ENCODE results near the gene EMC9. TPM values are rescaled to one million over a fixed set of nuclear protein-coding genes. Genes with fewer than 3 reads are reported as not detected.
"Not testable (repeated sequence)": the region's sequence is repeated elsewhere in the genome, so short reads cannot be mapped to it uniquely, and the experiment has no call there.

Gene EMC9
- polyA plus RNA-seq, 1 donor from 2014 or later, result 18.2 TPM

DNA sequence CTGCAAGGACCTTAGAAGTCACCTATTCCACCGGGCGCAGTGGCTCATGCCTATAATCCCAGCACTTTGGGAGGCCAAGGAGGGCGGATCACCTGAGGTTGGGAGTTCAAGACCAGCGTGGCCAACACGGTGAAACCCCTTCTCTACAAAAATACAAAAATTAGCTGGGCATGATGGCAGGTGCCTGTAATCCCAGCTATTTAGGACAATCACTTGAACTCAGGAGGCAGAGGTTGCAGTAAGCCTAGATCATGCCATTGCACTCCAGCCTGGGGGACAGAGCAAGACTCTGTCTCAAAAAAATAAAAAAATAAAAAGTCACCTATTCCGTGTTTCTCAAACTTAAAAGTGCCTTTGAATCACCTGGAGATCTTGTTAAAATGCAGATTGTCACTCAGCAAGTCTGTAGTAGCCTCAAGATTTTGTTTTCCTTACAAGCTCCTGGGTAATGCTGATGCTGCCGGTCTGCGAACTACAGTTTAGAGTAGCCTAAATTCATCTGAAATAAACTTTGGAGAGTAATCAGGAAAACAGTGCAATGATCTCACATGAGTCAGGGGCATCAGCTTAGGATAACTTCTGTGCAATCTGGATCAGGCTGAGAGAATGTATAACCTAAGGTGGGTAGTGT lies 35.7 kb downstream of the EMC9 start:
- not testable (repeated sequence) for H3K36me3 Mint-ChIP-seq, H3K27me3 Mint-ChIP-seq, H3K27ac Mint-ChIP-seq, H3K9me3 Mint-ChIP-seq
- H3K4me3 Mint-ChIP-seq, result peak overlapping the region in 1 of 4 donors; percentile 45
- peaks cover 6 to 11% (median 7%) of the 10 kb centered on the region in 3 donors for H3K4me1 Mint-ChIP-seq

DNA sequence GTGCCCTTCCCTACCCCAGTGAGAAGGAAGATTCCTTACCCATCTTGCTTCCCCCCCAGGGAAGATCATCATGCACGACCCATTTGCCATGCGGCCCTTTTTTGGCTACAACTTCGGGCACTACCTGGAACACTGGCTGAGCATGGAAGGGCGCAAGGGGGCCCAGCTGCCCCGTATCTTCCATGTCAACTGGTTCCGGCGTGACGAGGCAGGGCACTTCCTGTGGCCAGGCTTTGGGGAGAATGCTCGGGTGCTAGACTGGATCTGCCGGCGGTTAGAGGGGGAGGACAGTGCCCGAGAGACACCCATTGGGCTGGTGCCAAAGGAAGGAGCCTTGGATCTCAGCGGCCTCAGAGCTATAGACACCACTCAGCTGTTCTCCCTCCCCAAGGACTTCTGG lies 37.9 kb downstream of the EMC9 start:
- Mint-ChIP-seq H3K9me3 (no peaks in the 10 kb centered on the region), H3K27me3 (no peaks in the 10 kb centered on the region), H3K4me1 (peaks cover 0 to 4% (median 0%) of the 10 kb centered on the region in 3 donors), H3K27ac (peak overlapping the region in 1 of 3 donors; percentile 50), H3K36me3 (peaks cover 3% of the 10 kb centered on the region), H3K4me3 (no peak overlapping the region)

DNA sequence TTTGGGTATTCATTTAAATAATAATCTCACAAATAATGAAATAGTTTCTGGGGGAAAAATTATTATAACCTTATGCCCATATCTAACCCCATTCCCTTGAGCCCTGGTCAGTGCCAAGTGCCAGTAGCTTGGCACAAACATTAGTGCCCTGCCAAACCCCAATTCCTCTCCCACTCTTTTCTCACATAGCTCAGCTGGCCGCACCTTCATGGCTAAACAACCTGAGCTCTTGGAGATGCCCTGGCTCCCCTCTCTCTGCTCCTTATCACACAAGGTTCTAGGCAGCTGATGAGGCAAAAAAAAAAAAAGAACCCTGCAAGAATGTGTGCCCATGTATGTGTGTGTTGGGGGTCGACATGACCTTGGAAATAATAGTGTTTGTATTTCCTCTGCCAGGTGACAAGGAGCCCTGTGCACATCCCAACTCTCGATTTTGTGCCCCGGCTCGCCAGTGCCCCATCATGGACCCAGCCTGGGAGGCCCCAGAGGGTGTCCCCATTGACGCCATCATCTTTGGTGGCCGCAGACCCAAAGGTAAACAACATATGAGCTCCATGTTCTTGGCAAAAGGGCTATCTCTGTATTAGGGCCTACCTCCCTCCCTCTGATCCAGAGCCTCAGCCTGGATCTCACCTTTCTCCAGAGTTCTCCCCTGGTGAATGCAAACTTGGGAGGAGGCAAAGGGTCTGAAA lies 38.9 kb downstream of the EMC9 start:
- no peak overlapping the region for H3K4me3 Mint-ChIP-seq
- no peak overlapping the region for H3K27ac Mint-ChIP-seq

DNA sequence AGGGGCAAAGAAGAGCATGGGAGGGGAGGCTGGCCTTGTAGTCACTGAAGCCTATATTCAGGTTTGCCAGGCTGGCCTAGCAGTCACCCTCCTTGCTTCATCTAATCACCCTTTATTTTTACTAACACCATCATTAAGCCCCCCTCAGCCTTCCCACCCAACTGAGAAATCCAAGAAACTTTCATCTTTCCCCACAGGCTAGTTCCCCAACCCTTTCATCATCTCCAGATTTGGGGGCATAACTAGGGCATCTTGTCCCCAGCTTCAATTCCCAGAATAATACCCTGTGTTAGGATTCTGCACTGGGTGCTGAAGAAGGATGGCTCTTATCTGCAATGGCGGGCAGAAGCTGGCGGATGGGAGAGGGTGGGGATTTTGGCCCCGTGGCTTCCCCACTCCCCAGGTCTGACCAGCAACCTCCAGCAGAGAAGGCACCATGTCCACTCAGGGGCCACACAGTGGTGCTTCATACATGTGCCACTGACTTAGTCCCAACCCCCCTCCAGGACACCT lies 40.4 kb downstream of the EMC9 start:
- no peaks in the 10 kb centered on the region for H3K27me3 Mint-ChIP-seq
- peak overlapping the region in 2 of 3 donors; percentile 35 to 50 for H3K27ac Mint-ChIP-seq
- H3K9me3 Mint-ChIP-seq, result no peaks in the 10 kb centered on the region
- H3K36me3 Mint-ChIP-seq, result peaks cover 3% of the 10 kb centered on the region
- H3K4me3 Mint-ChIP-seq, result no peak overlapping the region
- peaks cover 4 to 6% (median 5%) of the 10 kb centered on the region in 3 donors for H3K4me1 Mint-ChIP-seq

More for the DNA sequence above, 38.9 kb downstream of the EMC9 start:
- Mint-ChIP-seq H3K4me1 (peaks cover 0 to 2% (median 0%) of the 10 kb centered on the region in 3 donors), H3K36me3 (peaks cover 3% of the 10 kb centered on the region), H3K9me3 (no peaks in the 10 kb centered on the region), H3K27me3 (no peaks in the 10 kb centered on the region)

DNA sequence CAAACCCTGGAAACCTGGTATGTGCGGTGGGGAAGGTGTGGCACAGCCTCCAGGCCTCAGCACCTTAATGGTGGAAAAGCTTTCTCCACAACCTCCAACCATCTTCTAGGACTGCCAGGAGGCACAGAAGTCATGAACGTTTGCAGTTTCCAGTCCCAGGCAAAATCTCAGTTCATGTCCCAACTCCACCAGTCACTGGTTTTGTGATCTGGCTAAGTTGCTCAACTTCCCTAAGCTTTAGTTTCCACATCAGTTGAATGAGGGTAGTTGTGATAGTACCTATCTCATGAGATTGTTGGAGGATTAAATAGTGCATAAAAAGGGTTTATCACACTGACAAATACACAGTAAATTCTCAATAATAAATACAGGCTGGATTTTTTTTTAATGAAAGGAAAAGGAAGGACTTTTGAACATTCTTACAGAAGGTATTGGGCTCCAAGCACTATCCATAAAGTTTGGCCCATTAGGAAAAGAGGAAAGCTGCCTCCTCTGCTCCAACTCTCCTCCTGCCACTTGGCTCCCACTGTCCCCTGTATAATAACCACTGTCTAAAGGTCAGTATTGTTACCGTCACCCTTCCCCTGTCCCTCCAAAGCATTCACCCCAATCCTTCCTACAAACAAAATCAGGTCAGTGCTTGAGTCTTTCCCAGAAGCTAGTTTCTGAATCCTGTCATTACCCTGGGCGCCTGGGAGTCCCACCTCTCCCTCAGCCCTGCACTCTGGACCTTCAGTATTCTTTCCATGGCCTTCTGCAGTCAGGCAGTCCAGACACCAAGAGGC lies 41.0 kb downstream of the EMC9 start:
- no peaks in the 10 kb centered on the region for H3K27me3 Mint-ChIP-seq
- peaks cover 9 to 10% (median 10%) of the 10 kb centered on the region in 3 donors for H3K4me1 Mint-ChIP-seq
- H3K4me3 Mint-ChIP-seq, result peak overlapping the region in 1 of 4 donors; percentile 24
- peaks cover 5% of the 10 kb centered on the region for H3K36me3 Mint-ChIP-seq
- H3K9me3 Mint-ChIP-seq, result no peaks in the 10 kb centered on the region
- H3K27ac Mint-ChIP-seq, result peak overlapping the region in 1 of 3 donors; percentile 35

DNA sequence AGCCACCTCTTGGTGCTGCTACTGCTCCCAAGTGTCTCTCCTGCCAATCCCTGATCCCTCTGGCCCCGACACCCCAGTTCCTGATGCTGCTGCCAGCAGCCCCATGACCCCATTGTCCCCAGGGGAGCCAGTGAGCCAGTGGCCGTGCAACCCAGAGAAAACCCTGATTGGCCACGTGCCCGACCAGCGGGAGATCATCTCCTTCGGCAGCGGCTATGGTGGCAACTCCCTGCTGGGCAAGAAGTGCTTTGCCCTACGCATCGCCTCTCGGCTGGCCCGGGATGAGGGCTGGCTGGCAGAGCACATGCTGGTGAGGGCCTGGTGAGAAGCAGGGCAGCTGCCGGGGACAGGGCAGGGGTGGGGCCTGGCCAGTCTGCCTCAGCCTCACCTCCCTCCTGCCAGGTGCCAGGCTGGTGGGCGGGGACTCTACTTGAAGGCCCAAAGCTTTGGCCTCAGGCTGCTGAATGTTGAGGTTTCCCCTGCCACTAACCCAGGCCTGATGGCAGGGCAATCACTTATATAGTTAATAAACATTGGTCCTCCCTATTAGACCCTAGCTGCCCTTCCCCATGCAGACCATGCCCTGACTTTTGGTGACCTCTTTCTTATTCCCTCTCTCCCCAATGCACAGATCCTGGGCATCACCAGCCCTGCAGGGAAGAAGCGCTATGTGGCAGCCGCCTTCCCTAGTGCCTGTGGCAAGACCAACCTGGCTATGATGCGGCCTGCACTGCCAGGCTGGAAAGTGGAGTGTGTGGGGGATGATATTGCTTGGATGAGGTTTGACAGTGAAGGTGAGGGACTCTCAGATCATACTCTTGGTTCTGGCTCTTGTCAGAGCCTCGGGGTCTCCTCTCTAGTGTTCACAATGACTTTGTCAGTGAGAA lies 42.2 kb downstream of the EMC9 start:
- Mint-ChIP-seq H3K27me3 (no peaks in the 10 kb centered on the region), H3K27ac (no peak overlapping the region), H3K4me1 (peaks cover 10 to 17% (median 11%) of the 10 kb centered on the region in 3 donors), H3K36me3 (peaks cover 2% of the 10 kb centered on the region), H3K4me3 (peak overlapping the region in 1 of 4 donors; percentile 24), H3K9me3 (no peaks in the 10 kb centered on the region)

DNA sequence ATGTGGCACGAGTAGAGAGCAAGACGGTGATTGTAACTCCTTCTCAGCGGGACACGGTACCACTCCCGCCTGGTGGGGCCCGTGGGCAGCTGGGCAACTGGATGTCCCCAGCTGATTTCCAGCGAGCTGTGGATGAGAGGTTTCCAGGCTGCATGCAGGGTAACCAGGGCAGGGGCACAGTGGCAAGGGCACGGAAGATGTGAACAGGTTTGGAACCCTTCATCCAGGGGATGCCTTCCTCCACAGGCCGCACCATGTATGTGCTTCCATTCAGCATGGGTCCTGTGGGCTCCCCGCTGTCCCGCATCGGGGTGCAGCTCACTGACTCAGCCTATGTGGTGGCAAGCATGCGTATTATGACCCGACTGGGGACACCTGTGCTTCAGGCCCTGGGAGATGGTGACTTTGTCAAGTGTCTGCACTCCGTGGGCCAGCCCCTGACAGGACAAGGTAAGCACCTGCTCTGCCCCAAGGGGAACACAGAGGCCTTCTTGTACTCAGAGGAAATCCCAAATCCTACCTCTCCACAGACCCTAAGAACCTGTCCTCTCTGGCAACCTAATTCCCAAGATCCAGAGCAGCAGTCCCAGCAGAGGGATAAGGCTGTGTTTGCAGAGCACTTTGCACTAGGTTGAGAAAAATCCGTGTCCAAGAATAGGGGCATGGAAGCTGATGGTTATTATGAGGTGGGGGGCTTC lies 43.0 kb downstream of the EMC9 start:
- Mint-ChIP-seq H3K27me3 (no peaks in the 10 kb centered on the region), H3K9me3 (no peaks in the 10 kb centered on the region), H3K27ac (no peak overlapping the region), H3K4me1 (peaks cover 10 to 19% (median 12%) of the 10 kb centered on the region in 3 donors), H3K4me3 (peak overlapping the region in 1 of 4 donors; percentile 28), H3K36me3 (peaks cover 2% of the 10 kb centered on the region)

DNA sequence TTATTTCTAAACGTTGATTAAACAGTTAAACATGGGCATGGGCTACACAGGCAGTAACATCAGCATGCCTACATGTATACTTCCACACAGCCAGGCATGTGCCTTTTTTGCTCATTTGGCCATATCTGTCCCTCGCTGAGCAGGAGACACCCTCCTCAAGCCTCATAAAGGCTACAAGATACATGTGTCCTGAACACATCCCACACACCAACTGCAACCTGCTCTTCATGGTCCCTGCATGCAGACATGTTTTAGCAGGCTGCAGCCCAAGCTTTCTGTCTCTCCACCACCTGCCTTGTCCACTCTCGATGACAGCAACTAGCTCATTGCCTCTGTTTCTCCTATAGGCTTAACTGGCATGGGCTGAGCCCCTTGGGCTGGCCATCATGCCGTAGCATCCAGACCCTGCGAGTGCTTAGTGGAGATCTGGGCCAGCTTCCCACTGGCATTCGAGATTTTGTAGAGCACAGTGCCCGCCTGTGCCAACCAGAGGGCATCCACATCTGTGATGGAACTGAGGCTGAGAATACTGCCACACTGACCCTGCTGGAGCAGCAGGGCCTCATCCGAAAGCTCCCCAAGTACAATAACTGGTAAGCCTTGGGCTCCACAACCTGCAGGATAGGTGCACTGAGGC lies 44.7 kb downstream of the EMC9 start:
- no peaks in the 10 kb centered on the region for H3K27me3 Mint-ChIP-seq
- no peaks in the 10 kb centered on the region for H3K9me3 Mint-ChIP-seq
- H3K4me3 Mint-ChIP-seq, result peak overlapping the region; percentile 12 to 75 (median 46)
- H3K4me1 Mint-ChIP-seq, result peaks cover 10 to 22% (median 18%) of the 10 kb centered on the region in 3 donors
- H3K27ac Mint-ChIP-seq, result peak overlapping the region in 1 of 3 donors; percentile 59
- peaks cover 2% of the 10 kb centered on the region for H3K36me3 Mint-ChIP-seq

DNA sequence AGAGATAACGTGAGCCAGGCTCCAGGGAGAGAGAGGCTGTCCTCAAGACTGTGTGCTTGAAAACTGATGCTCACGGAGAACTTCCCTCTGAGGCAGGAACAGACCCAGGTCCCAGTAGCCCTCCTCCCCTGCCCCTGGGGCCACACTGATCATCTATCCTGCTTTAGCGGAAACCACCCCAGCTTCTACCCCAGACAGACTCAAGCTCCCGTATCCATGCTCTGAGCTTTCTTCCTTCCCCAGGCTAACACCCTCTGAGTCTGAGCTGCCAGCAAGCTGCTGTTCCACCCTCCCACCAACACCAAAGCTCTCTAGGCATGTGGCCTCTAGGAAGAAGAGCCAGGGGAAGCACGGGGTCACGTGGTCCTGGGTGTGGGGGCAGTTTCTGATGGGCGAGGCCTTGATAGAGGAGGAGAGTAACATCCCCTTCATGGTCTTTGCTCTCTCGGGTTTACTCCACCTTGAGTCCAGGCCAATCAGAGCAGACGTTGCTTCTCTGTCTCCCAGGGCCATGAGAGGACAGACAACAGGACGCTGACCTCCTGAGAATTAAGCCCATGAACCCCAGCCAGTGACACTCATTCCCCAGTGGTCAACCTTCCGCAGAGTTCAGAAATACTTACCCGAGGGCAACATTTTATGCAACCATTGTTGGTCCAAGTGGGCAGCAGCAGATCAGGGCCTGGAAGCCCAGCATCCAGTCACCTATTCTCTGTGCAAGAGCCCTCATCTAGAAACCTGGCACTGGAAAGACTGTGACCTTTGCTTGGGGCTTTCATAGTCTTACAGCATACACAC lies 45.9 kb downstream of the EMC9 start:
- H3K4me1 Mint-ChIP-seq, result peaks cover 13 to 25% (median 22%) of the 10 kb centered on the region in 3 donors
- peaks cover 2% of the 10 kb centered on the region for H3K36me3 Mint-ChIP-seq
- peak overlapping the region; percentile 81 to 98 (median 96) for H3K4me3 Mint-ChIP-seq
- H3K27ac Mint-ChIP-seq, result peak overlapping the region; percentile 84 to 98 (median 85)
- H3K27me3 Mint-ChIP-seq, result no peaks in the 10 kb centered on the region
- H3K9me3 Mint-ChIP-seq, result no peaks in the 10 kb centered on the region

DNA sequence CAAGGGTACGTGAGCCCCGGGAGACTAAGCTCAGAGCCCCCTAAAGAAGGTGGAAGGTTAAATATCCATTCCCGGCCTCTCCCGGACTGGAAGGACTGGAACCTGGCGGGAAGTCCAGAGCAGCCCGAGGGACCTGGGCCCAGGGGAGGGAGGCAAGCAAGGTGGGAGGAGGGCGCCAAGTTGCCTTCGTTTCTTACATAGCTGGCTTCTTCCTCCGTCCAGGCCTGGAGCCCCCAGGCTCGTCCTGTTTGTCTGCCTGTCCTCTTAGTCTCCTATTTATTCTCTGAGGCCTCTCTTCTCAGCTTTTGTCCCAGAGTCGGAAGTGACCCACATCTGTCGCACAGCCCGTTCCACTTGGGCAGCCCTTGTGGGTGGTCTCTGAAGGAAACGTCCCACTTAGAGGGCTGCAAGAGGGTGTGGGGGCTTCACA lies 46.5 kb downstream of the EMC9 start:
- Mint-ChIP-seq H3K27ac (peak overlapping the region; percentile 84 to 98 (median 85)), H3K4me1 (peaks cover 15 to 26% (median 24%) of the 10 kb centered on the region in 3 donors), H3K36me3 (peaks cover 2% of the 10 kb centered on the region), H3K9me3 (no peaks in the 10 kb centered on the region), H3K27me3 (no peaks in the 10 kb centered on the region), H3K4me3 (peak overlapping the region; percentile 81 to 98 (median 96))

DNA sequence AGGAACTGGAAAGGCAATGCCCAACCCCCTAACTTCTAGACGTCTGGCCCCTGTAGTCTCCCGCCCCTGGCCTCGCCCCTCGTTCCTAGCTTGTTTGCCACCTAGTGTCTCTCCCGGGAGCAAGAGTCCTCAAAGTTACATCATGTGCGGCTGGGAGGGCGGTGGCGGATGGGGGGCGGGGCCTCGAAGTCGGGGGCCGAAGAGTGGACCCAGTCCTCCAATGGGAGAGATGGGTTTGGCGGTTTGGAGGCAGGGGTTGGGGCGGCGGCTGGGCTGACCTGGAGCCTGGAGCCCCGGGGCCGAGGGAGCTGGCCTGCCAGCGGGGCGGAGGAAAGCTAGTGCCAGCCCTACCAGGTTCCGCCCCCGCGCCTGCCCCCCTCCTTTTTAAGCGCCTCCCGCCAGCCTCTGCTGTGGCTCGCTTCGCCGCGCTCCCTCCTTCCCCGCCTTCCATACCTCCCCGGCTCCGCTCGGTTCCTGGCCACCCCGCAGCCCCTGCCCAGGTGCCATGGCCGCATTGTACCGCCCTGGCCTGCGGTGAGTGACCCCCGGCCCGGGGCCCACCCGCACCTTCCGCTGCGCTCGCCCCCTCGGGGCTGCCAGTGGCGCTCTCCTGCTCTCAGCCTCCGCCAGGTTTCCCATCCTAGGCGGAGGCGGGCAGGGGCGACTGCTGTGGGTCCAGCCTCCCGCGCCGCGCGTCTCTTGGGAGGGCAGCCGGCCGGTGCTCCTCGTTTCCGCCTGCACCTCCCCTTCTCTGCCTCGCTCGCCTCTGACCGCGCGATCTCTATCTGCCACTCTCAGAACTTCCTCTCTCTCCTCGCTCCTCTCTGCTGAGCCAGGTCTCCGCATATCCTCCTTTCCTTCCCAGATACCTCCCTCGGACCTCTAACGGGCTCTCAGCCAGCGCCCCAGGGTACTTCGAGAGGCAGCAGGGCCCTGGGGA lies 47.2 kb downstream of the EMC9 start, which contains the start of gene PCK2:
TSS of gene PCK2 (plus strand) at position 411 of the 940 bp plus-strand sequence. CDS start at position 506, 95 bp downstream.
- peaks cover 15 to 29% (median 26%) of the 10 kb centered on the region in 3 donors for H3K4me1 Mint-ChIP-seq
- H3K27me3 Mint-ChIP-seq, result no peaks in the 10 kb centered on the region

More for the DNA sequence above, 47.2 kb downstream of the EMC9 start, which contains the start of gene PCK2:
- peak within 1 kb of the TSS; percentile 84 to 98 (median 85) for H3K27ac Mint-ChIP-seq
- H3K36me3 Mint-ChIP-seq, result peaks cover 2% of the 10 kb centered on the region
- peak within 1 kb of the TSS; percentile 81 to 98 (median 96) for H3K4me3 Mint-ChIP-seq
- no peaks in the 10 kb centered on the region for H3K9me3 Mint-ChIP-seq

All from IgD-negative memory B cell (primary cell).